ENCODE results near the gene ETNK2.

Gene ETNK2

GRCh38 chr1:204146965-204147364 is 4.9 kb downstream of the ETNK2 start:
- TF ChIP-seq CTCF (conservative IDR thresholded peaks at IDR 0.05; ENCODE audit: low read depth, low read length): no peak
- no peak for DNase-seq (ENCODE audit: low read depth)
- no peak overlapping the region for H3K4me3 ChIP-seq (ENCODE audit: low read depth, low read length)

GRCh38 chr1:204146309-204146708 is 5.5 kb downstream of the ETNK2 start:
- no peak overlapping the region for H3K4me3 ChIP-seq (ENCODE audit: low read depth, low read length)
- no peak for DNase-seq (ENCODE audit: low read depth)
- no peak for TF ChIP-seq CTCF (conservative IDR thresholded peaks at IDR 0.05; ENCODE audit: low read depth, low read length)

- no peak for DNase-seq (ENCODE audit: low read depth)
- no peak for TF ChIP-seq CTCF (conservative IDR thresholded peaks at IDR 0.05; ENCODE audit: low read depth, low read length)
Observed at GRCh38 chr1:204145033-204145504, 6.8 kb downstream of the ETNK2 start.

GRCh38 chr1:204143276-204144041 is 8.4 kb downstream of the ETNK2 start:
- no peak overlapping the region for H3K4me3 ChIP-seq (ENCODE audit: low read depth, low read length)
- DNase-seq (ENCODE audit: low read depth): no peak
- TF ChIP-seq CTCF (conservative IDR thresholded peaks at IDR 0.05; ENCODE audit: low read depth, low read length): no peak

More at GRCh38 chr1:204145033-204145504, 6.8 kb downstream of the ETNK2 start:
- no peak overlapping the region for H3K4me3 ChIP-seq (ENCODE audit: low read depth, low read length)

- no peak for DNase-seq (ENCODE audit: low read depth)
- no peak for TF ChIP-seq CTCF (conservative IDR thresholded peaks at IDR 0.05; ENCODE audit: low read depth, low read length)
- H3K4me3 ChIP-seq (ENCODE audit: low read depth, low read length): no peak overlapping the region
Observed at GRCh38 chr1:204142032-204142974, 9.5 kb downstream of the ETNK2 start.

GRCh38 chr1:204141131-204141530 is 10.7 kb downstream of the ETNK2 start:
- H3K4me3 ChIP-seq (ENCODE audit: low read depth, low read length): no peak overlapping the region
- no peak for TF ChIP-seq CTCF (conservative IDR thresholded peaks at IDR 0.05; ENCODE audit: low read depth, low read length)
- DNase-seq (ENCODE audit: low read depth): no peak

All from choroid plexus epithelial cell (primary cell).